Stimulated activated CD4-positive, alpha-beta T cell treated with anti-CD3 and anti-CD28 coated beads, Interleukin-1b, Interleukin-23, amount 100 ng/mL, for 4 hours (primary cell): Measurements from ENCODE around the gene UBE2E2.

ENCODE experiments used
- DNase-seq, 2 donors: peaks; one replicate each; pipeline ENCODE4 v3.0.0-alpha.2; 2020; ENCODE audit warnings: low read depth in 2 of 2

Gene UBE2E2

DNA sequence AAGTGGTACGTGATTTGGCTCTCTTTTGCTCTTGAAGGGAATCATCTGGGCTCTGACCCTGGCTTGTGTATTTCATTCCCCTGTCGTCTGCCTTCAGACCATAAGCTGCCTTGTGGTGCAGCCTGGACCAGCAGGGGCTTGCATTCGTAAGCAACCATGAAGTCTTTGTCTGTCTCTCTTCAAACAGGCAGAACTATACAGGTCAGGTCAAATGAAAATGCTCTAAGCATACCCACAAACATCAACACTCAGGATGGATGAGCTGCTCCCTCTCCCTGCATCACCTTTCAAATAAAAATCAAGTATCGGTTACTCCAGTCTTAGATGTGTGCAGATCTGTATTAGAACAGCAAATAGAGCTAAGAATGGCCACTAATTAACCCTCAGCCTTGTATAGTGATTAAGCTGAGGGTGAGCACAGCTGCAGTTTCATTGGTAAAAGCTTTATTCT lies 334.0 kb downstream of the UBE2E2 start:
- DNase-seq, result no peak

- DNase-seq, result no peak
These were observed 336.1 kb downstream of the UBE2E2 start for GRCh38 chr3:23539185-23539584.

GRCh38 chr3:23540600-23540999 lies 337.5 kb downstream of the UBE2E2 start:
- DNase-seq, result no peak

DNA sequence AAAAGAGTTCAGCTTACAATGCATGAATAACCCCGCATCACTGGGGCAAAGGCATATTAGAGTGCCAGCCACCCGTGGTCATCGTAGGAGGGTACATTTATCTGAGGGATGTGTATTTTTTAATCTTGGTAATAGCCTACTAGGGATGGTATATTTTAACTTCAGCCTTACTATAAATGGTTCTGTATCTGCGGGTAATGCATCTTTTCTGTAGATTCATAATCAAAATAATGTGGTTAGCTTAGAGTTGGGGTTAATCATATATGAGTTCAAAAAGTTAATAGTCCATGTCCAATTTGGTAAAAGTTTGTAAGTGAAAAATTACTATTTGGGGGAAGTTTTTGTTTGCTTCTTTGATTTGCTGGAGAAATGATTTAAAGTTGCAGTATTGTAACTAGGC lies 339.0 kb downstream of the UBE2E2 start:
- DNase-seq, result no peak

GRCh38 chr3:23546181-23546580 lies 343.1 kb downstream of the UBE2E2 start:
- DNase-seq, result no peak

DNA sequence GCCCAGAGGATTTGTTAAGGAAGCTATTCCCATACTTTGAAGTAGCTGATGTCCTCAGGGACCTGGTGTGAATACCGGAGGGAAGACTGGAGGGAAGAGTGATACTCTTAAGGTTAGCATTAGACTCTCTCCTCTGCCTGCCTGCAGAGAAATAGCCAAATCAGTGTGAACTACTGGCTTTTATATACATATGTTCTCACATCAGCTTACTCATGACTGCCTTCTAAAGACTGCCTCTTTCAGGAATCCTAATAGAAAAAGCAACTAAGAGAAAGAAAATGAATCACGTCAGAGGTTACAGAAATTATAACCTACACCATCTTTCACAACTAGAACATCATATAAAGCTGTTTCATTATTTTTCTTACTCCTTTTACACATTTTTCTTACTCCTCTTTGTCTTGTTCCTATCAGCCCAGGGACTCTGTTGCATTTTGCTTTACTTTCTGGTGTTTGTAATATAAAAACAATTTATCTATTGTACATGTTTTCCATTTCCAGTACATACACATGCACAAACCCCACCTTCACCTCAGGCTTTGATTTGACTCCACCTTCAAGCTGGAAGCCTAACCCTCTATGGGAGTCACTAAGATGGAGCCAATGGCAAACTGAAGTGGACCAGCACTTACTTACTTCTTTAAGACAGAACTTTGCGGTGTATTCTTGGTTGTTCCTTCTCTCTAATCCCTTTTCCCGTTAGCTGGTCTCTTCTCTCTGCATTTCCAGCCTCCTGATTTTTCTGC lies 345.0 kb downstream of the UBE2E2 start:
- DNase-seq, result no peak

GRCh38 chr3:23548706-23549105 lies 345.6 kb downstream of the UBE2E2 start:
- no peak for DNase-seq

- no peak for DNase-seq
These were observed 346.2 kb downstream of the UBE2E2 start for GRCh38 chr3:23549148-23549910.

GRCh38 chr3:23550402-23550801 lies 347.3 kb downstream of the UBE2E2 start:
- DNase-seq, result no peak

DNA sequence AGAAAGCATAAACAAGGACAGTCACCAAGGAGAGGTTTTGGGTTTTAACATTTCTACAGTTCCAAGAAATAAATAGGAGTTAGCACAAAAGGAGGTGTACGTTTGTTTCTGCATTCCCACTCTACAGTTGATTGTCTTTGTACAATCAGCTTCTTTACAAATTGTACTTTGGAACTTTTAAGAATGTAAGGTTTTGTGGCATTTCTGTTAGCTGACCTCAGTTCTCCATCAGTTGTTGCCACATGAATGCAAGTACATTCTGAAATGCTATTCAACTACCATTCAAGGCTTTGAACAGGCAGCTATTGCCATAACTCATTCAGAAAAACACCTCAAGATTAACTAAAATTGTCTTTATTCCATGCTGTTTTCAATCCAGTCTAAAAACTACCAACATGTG lies 349.4 kb downstream of the UBE2E2 start:
- no peak for DNase-seq

DNA sequence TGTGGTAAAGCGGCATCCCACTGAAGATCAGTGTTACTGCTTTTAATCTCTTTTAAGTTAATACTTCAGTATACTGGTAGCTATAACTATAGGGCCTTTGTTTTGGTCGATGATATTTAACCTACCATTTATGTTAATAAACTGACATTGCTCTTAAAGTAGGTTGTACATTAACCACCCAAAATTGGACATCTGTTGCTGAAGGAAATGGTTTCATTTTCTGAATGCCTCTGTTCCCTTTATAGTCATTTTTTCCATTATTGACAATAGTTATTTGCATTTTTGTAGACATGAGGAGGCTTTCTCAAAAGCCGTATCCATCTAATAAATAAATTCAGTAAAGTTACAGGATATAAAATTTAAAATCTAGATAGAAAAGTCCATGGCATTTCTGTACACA lies 350.2 kb downstream of the UBE2E2 start:
- no peak for DNase-seq

DNA sequence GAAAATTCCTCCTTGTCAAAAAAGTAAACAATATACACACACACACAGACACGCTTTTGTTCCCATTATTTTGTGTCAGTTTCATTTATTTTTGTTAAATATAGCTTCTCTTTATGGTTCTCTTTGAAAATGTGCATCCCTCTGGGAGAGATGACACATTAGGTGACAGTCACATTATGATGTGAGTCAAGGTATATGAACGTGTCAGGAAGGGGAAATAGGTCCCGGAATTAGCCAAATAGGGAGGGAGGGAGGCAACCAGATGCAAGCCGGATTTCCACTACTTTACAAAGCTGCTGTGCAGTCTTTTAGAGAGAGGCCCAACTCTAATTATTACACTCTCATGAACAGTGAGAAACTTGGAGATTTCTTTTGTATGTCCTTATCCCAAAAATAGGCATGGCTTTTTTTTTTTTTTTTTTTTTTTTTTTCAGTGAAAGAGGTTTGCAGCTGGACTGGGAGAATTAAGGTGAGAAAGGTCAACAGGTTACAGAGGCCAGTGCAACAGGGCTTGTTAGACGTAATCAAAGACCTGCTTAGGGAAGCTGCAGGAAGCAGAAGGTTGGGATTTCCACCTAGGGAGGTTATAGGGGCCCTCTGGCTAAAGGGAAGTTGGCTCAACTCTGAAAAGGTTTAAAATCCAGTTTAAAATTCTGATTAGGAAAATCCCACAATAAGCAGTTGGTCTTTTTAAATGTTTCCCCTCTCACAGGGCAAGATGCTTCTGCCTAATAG lies 362.1 kb downstream of the UBE2E2 start:
- DNase-seq, result no peak

DNA sequence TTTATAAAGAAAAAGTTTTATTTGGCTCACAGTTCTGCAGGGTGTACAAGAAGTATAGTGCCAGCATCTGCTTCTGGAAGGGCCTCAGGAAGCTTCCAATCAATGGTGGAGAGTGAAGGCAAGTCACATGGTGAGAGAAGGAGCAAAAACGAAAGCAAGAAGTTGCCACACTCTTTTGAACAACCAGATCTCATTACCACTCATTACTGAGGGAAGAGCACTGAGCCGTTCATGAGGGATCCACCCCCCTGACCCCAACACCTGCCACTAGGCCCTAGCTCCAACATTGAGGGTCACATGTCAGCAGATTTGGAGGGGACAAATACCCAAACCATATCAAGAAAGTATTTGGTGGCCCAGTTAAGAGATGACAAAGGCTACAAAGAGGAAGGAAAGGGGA lies 363.4 kb downstream of the UBE2E2 start:
- no peak for DNase-seq

GRCh38 chr3:23567917-23568316 lies 364.8 kb downstream of the UBE2E2 start:
- DNase-seq, result no peak

- DNase-seq, result no peak
These were observed 370.7 kb downstream of the UBE2E2 start for GRCh38 chr3:23573827-23574226.

DNA sequence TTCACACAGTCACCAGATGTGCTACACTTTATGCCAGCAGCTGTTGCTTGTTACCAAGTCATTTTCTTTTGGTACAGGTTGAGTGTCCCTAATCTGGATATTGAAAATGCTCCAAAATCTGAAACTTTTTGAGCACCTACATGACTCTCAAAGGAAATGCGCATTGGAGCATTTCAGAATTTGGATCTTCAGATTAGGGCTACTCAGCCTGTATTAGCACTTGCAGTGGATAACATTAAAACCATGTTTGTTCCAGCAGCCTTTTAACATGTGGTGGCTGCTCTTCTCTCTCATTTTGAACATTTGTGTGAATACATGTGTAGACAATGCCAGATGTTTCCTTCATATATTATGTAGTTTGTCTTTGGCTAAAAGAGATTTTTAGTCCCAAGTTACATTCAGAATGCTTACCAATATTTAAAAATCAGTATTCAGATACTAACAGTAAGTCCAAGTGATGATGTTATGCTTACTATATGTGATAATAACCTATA lies 371.7 kb downstream of the UBE2E2 start:
- DNase-seq, result no peak

DNA sequence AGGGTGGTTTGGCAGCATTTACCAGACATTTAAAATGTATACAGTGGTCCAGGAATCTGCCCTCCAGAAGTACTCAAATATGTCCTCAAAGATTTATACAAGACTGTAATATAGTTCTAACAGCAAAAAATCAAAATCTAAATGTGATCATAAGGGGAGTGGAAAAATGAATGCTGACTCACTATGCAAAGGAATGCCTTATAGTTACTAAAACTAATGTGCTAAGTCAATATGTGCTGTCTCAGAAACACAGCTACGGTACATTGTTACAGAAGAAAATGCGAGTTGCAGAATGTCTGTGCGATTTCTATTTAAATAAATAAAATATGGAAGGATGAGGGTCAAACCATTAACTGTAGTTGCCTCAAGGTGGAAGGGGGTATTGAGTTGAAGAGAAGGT lies 372.6 kb downstream of the UBE2E2 start:
- DNase-seq, result no peak

GRCh38 chr3:23576379-23576959 lies 373.3 kb downstream of the UBE2E2 start:
- DNase-seq, result no peak

GRCh38 chr3:23580096-23580713 lies 377.1 kb downstream of the UBE2E2 start:
- DNase-seq, result no peak

DNA sequence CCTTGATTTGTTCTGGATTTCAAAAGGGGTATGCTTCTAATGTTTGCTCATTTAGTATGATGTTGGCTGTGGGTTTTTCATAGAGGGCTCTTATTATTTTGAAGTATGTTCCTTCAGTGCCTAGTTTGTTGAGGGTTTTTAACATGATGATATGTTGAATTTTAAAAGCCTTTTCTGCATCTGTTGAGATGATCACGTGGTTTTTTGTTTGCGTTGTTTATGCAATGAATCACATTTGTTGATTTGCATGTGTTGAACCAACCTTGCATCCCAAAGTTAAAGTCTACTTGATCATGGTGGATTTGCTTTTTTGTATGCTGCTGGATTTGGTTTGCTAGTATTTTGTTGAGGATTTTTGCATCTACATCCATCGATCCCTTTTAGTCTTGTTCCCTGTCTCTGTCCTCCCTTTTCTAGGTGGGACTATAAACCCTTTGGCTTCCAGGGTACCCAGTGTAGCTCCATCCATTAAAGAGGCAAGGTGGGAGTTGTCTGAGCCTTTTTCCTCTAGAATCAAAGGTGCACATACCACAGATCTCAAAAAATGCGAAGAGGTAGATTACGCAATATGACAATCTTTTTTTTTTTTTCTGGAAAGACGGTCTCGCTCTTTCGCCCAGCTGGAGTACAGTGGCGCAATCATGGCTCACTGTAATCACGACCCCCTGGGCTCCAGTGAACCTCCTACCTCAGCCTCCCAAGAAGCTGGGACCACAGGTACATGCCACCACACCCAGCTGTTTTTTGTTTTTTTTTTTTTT lies 381.0 kb downstream of the UBE2E2 start:
- no peak for DNase-seq

DNA sequence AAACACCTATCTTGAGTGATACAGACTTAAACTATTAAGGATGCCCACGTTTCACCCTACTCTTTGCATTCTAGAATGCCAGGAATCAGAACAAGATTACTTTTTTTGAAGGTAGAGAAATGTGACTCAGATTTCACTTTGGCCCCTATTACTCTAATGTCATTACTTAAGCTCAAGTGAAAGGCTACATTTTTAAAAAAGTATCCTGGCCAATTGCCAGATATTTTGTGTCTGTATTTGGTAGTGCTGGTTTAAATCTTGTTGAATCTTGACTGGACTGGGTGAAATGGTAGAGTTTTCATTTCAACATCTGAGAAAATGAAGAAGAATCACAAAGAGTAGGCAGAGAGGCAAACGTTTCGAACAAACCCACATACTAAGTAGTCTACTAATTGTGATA lies 384.4 kb downstream of the UBE2E2 start:
- DNase-seq, result no peak
